HCT116 (cell line): ENCODE measurements around the gene SPATA20. TPM values are rescaled to one million over a fixed set of nuclear protein-coding genes. Genes with fewer than 3 reads are reported as not detected.

Experiments used
- ATAC-seq: fragments of 200-7000 bp; cut with Tn5 transposase; 2 replicates; pipeline ENCODE4 v1.9.1; 2020; ENCODE audit warnings: mild to moderate bottlenecking, moderate library complexity
- BruUV-seq: library from RNA; stranded (reverse); fragments of 400-500 nt; replicated peaks from 2 replicates; lab custom pipeline; 2021; lab: Mats Ljungman, UMichigan
- CTCF ChIA-PET: fragments of 300-600 bp; sonication (Branson Sonifier 250); formaldehyde crosslinking; loops from one replicate; lab custom pipeline; 2021; ENCODE audit warnings: antibody characterized with exemption; lab: Charles Lee
- POLR2A ChIA-PET: fragments of 300-600, 350-600 bp; sonication (Branson Sonifier 250); formaldehyde crosslinking; loops from one replicate; lab custom pipeline; 2021; ENCODE audit warnings: antibody characterized with exemption; lab: Charles Lee
- RAD21 ChIA-PET, 2 experiments: fragments of 300-600 bp; sonication (Branson Sonifier 250); formaldehyde crosslinking; loops; one replicate each; lab custom pipeline; 2023; ENCODE audit warnings: low total read pairs in 2 of 2; ENCODE audit not compliant: uncharacterized antibody in 2 of 2, unreplicated experiment in 2 of 2, low non-redundant PET in 1 of 2; lab: Charles Lee
- DNase-seq: peaks from one replicate; pipeline ENCODE4 v3.0.0-alpha.2; 2010; ENCODE audit warnings: low read depth, low spot score
- H2AFZ ChIP-seq: fragments of 200-600 bp; shearing (Covaris generic), sonication (generic); 2 replicates; pipeline ENCODE4 v1.6.1; 2017; ENCODE audit warnings: low read depth, mixed run types, mixed read lengths, antibody characterized with exemption, low read length; ENCODE audit not compliant: poor library complexity, severe bottlenecking
- H3K27ac ChIP-seq: 2 replicates; pipeline ENCODE4 v1.5.1; 2012; ENCODE audit warnings: low read depth, low read length
- H3K27me3 ChIP-seq: fragments of 200-600 bp; sonication (generic); 2 replicates; pipeline ENCODE4 v1.6.1; 2016; ENCODE audit warnings: mixed run types, low read length, mixed read lengths; ENCODE audit not compliant: insufficient read depth
- H3K36me3 ChIP-seq, 2 experiments: fragments of 200-500 bp in 1 of 2; fragments of 200-600 bp in 1 of 2; sonication (Bioruptor generic) in 1 of 2; sonication (generic) in 1 of 2; 2 replicates each; pipeline versions ENCODE4 v1.5.1 to v1.6.1; 2014 to 2016; ENCODE audit warnings: low read length in 2 of 2, inconsistent platforms in 1 of 2, mixed read lengths in 1 of 2, mixed run types in 1 of 2; ENCODE audit not compliant: insufficient read depth in 2 of 2, control insufficient read depth in 1 of 2
- H3K4me1 ChIP-seq, 2 experiments: fragments of 200-600 bp in 1 of 2; sonication (generic) in 1 of 2; 2 replicates each; pipeline versions ENCODE4 v1.5.1 to v1.6.1; 2012 to 2017; ENCODE audit warnings: low read length in 2 of 2, inconsistent platforms in 1 of 2, mild to moderate bottlenecking in 1 of 2, mixed read lengths in 1 of 2, mixed run types in 1 of 2, moderate library complexity in 1 of 2; ENCODE audit not compliant: insufficient read depth in 2 of 2, control insufficient read depth in 1 of 2
- H3K4me2 ChIP-seq: fragments of 200-600 bp; sonication (generic); 2 replicates; pipeline ENCODE4 v1.6.1; 2017; ENCODE audit warnings: mixed run types, low read length, mixed read lengths
- H3K4me3 ChIP-seq, 2 experiments: fragments of 200-600 bp in 1 of 2; sonication (generic) in 1 of 2; replicated peaks in 1 of 2; 2 replicates each; pipeline ENCODE4 v1.5.1; 2011 to 2016; ENCODE audit warnings: low read length in 2 of 2, control low read depth in 1 of 2, low read depth in 1 of 2, mild to moderate bottlenecking in 1 of 2, mixed read lengths in 1 of 2, mixed run types in 1 of 2
- H3K79me2 ChIP-seq: fragments of 200-600 bp; sonication (generic); 2 replicates; pipeline ENCODE4 v1.6.1; 2017; ENCODE audit warnings: mild to moderate bottlenecking, mixed run types, low read length, moderate library complexity, mixed read lengths; ENCODE audit not compliant: insufficient read depth
- H3K9ac ChIP-seq: fragments of 200-600 bp; sonication (generic); 2 replicates; pipeline ENCODE4 v1.6.1; 2016; ENCODE audit warnings: low read length, mixed read lengths
- H3K9me2 ChIP-seq: fragments of 200-600 bp; sonication (generic), shearing (Covaris generic); 2 replicates; pipeline ENCODE4 v1.6.1; 2017; ENCODE audit warnings: mixed run types, mild to moderate bottlenecking, moderate library complexity; ENCODE audit not compliant: insufficient read depth
- H3K9me3 ChIP-seq, 2 experiments: fragments of 200-500 bp in 1 of 2; fragments of 200-600 bp in 1 of 2; sonication (Bioruptor generic) in 1 of 2; sonication (generic) in 1 of 2; 2 replicates each; pipeline ENCODE4 v1.6.1; 2014 to 2017; ENCODE audit warnings: low read length in 2 of 2, mixed read lengths in 2 of 2, inconsistent platforms in 1 of 2, low read depth in 1 of 2, mild to moderate bottlenecking in 1 of 2, mixed run types in 1 of 2, moderate library complexity in 1 of 2; ENCODE audit not compliant: control insufficient read depth in 1 of 2, insufficient read depth in 1 of 2
- H4K20me1 ChIP-seq: fragments of 200-600 bp; sonication (generic), shearing (Covaris generic); 2 replicates; pipeline ENCODE4 v1.6.1; 2017; ENCODE audit warnings: mixed run types, mild to moderate bottlenecking, moderate library complexity; ENCODE audit not compliant: insufficient read depth
- CBX3 ChIP-seq: IDR thresholded peaks from 2 replicates; pipeline ENCODE4 v1.6.1; 2012; ENCODE audit warnings: low read depth
- CTCF ChIP-seq, 3 experiments: fragments of 200-600 bp in 1 of 3; sonication (generic) in 1 of 3; IDR thresholded peaks in 2 of 3; conservative IDR thresholded peaks in 1 of 3; 2 replicates each; pipeline ENCODE4 v1.5.1; 2012 to 2017; ENCODE audit warnings: low read depth in 2 of 3, low read length in 2 of 3, antibody characterized with exemption in 1 of 3, borderline replicate concordance in 1 of 3, control low read depth in 1 of 3, mild to moderate bottlenecking in 1 of 3, mixed read lengths in 1 of 3, mixed run types in 1 of 3, moderate library complexity in 1 of 3; ENCODE audit not compliant: insufficient read depth in 1 of 3
- EZH2 ChIP-seq: fragments of 200-600 bp; sonication (generic); IDR thresholded peaks from 2 replicates; pipeline ENCODE4 v1.6.1; 2017; ENCODE audit warnings: antibody characterized with exemption, mixed run types
- FOSL1 ChIP-seq: IDR thresholded peaks from 2 replicates; pipeline ENCODE4 v1.6.1; 2012; ENCODE audit warnings: low read depth
- MAX ChIP-seq: IDR thresholded peaks from 2 replicates; pipeline ENCODE4 v1.6.1; 2012
- RAD21 ChIP-seq: IDR thresholded peaks from 2 replicates; pipeline ENCODE4 v1.6.1; 2012; ENCODE audit warnings: low read depth, mild to moderate bottlenecking
- SIN3A ChIP-seq: IDR thresholded peaks from 2 replicates; pipeline ENCODE4 v1.6.1; 2012; ENCODE audit warnings: low read depth
- SRF ChIP-seq: IDR thresholded peaks from 2 replicates; pipeline ENCODE4 v1.6.1; 2012; ENCODE audit warnings: low read depth
- YY1 ChIP-seq: IDR thresholded peaks from 2 replicates; pipeline ENCODE4 v1.6.1; 2011; ENCODE audit warnings: low read length, low read depth, moderate library complexity, mild to moderate bottlenecking; ENCODE audit not compliant: insufficient replicate concordance; ENCODE audit errors: extremely low read depth
- ZBTB33 ChIP-seq: IDR thresholded peaks from 2 replicates; pipeline ENCODE4 v1.6.1; 2011; ENCODE audit warnings: mild to moderate bottlenecking, low read length, moderate library complexity; ENCODE audit not compliant: insufficient replicate concordance; ENCODE audit errors: extremely low read depth
- intact Hi-C: fragments of 100-400 bp; cut with micrococcal nuclease; formaldehyde crosslinking; loops from 2 replicates; pipeline ENCODE4 v1.10.0; 2022
- total RNA-seq: library from RNA; stranded (reverse); gene quantifications from one replicate; pipeline ENCODE4 v1.2.1, GENCODE V29; 2021; ENCODE audit not compliant: unreplicated experiment
- TF ChIP-seq, protein P1 (sequence below): IDR thresholded peaks from 2 replicates; pipeline ENCODE4 v1.6.1; 2012

Gene SPATA20
- total RNA-seq, 1 experiment from 2014 or later = 57.5 TPM

- no peak for TF ChIP-seq SIN3A
- TF ChIP-seq CTCF (IDR thresholded peaks at IDR 0.05 in 2 of 3, conservative IDR thresholded peaks at IDR 0.05 in 1 of 3; ENCODE audit: borderline replicate concordance in 1 of 3, insufficient read depth in 1 of 3, low read depth in 2 of 3, low read length in 2 of 3) = no peak
- TF ChIP-seq RAD21 = no peak
- TF ChIP-seq YY1 = no peak
- no peak for TF ChIP-seq CBX3
- no peak for TF ChIP-seq MAX
- TF ChIP-seq ZBTB33 = no peak
- TF ChIP-seq, protein P1, sequence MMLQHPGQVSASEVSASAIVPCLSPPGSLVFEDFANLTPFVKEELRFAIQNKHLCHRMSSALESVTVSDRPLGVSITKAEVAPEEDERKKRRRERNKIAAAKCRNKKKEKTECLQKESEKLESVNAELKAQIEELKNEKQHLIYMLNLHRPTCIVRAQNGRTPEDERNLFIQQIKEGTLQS = no peak
- TF ChIP-seq SRF = no peak
- TF ChIP-seq FOSL1 = no peak
- no peak for TF ChIP-seq EZH2
- ChIA-PET RAD21 (interaction anchor here in 1 of 2 experiments (0.6 kb wide), 1 partner anchor 642 kb away, joined by 3 read pairs; no protein-coding TSS in a partner anchor), CTCF (interaction anchor here (1.8 to 2.3 kb wide), 3 partner anchors 11 to 169 kb away, joined by 4 to 9 read pairs (median 6); no protein-coding TSS in a partner anchor), POLR2A (interaction anchor here (1.3 kb wide), 1 partner anchor 11 kb away, joined by 3 read pairs; no protein-coding TSS in a partner anchor)
- Histone ChIP-seq H3K9ac (peak overlapping the region; percentile 78; the same call in 1 of the 2 replicates), H2AFZ (no peak overlapping the region), H3K36me3 (no peaks in the 10 kb centered on the region; a peak in 1 of 4 replicates), H3K4me1 (peaks cover 39 to 48% of the 10 kb centered on the region in 2 experiments), H3K4me2 (peak overlapping the region; percentile 99), H3K4me3 (no peak overlapping the region), H3K9me3 (no peaks in the 10 kb centered on the region), H3K27ac (no peak overlapping the region), H3K79me2 (no peaks in the 10 kb centered on the region; the same call in 1 of the 2 replicates), H3K27me3 (no peaks in the 10 kb centered on the region), H4K20me1 (no peaks in the 10 kb centered on the region), H3K9me2 (no peaks in the 10 kb centered on the region)
- intact Hi-C loops = no loop called here
- ATAC-seq (no peak), DNase-seq (no peak)
- no TSS peak for BruUV-seq
These were observed 15.4 kb upstream of the SPATA20 start for GRCh38 chr17:50531428-50532025.
